Immature natural killer cell (primary cell): Measurements from ENCODE around the gene AGFG1. TPM values are rescaled to one million over a fixed set of nuclear protein-coding genes. Genes with fewer than 3 reads are reported as not detected.

Experiments
- DNase-seq, 3 donors: peaks; one replicate each; pipeline ENCODE4 v3.0.0; 2022; ENCODE audit warnings: mixed read lengths in 1 of 3
- H3K27ac Mint-ChIP-seq, 6 donors: one replicate each; pipeline ENCODE4 v1.8.0; 2020; ENCODE audit warnings: mixed read lengths in 6 of 6, mild to moderate bottlenecking in 5 of 6, inconsistent platforms in 4 of 6, moderate library complexity in 3 of 6
- H3K27me3 Mint-ChIP-seq, 3 donors: one replicate each; pipeline ENCODE4 v1.8.0; 2020 to 2021; ENCODE audit warnings: low read depth in 3 of 3, mild to moderate bottlenecking in 3 of 3, mixed read lengths in 3 of 3, moderate library complexity in 3 of 3, inconsistent platforms in 1 of 3
- H3K36me3 Mint-ChIP-seq, 3 donors: one replicate each; pipeline ENCODE4 v1.8.0; 2020; ENCODE audit warnings: mixed read lengths in 3 of 3, inconsistent platforms in 2 of 3, mild to moderate bottlenecking in 2 of 3
- H3K4me1 Mint-ChIP-seq, 2 donors: one replicate each; pipeline ENCODE4 v1.8.0; 2020; ENCODE audit warnings: inconsistent platforms in 2 of 2, mild to moderate bottlenecking in 2 of 2, mixed read lengths in 2 of 2, moderate library complexity in 1 of 2
- H3K4me3 Mint-ChIP-seq, 5 donors: one replicate each; pipeline ENCODE4 v1.8.0; 2020; ENCODE audit warnings: mild to moderate bottlenecking in 5 of 5, mixed read lengths in 5 of 5, inconsistent platforms in 3 of 5, moderate library complexity in 3 of 5
- H3K9me3 Mint-ChIP-seq, 6 donors: one replicate each; pipeline ENCODE4 v1.8.0; 2020; ENCODE audit warnings: mild to moderate bottlenecking in 6 of 6, mixed read lengths in 6 of 6, inconsistent platforms in 4 of 6, moderate library complexity in 3 of 6
- polyA plus RNA-seq, 3 donors: library from polyadenylated mRNA; unstranded; fragments of 300-500 nt; fragmentation: Illumina TruSeq; gene quantifications; one replicate each; pipeline ENCODE4 v1.2.3, GENCODE V29; 2021

AGFG1 gene
- polyA plus RNA-seq, 3 donors from 2014 or later: 11.3 to 14.2 (median 12.8) TPM

DNA sequence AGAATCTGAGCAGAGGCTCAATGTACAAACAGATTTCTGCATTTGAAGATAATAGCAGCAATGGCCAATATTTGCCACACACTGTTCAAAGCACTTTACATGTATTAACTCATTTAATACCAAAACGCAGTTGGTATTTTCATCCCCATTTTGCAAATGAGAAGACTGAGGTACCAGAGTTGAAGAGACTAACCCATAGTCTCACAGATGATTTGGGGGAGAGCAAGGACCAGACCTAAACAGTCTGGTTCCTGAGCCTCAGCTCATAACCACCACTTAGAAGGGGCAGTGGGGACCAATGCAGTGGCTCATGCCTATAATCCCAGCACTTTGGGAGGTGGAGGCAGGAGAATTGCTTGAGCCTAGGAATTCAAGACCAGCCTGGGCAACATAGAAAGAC, 18.1 kb upstream of the AGFG1 start:
- Mint-ChIP-seq H3K27me3 (peaks cover 6 to 8% (median 8%) of the 10 kb centered on the region in 3 donors), H3K9me3 (no peaks in the 10 kb centered on the region), H3K27ac (no peak overlapping the region), H3K4me3 (no peak overlapping the region), H3K36me3 (no peaks in the 10 kb centered on the region), H3K4me1 (peaks cover 0 to 2% of the 10 kb centered on the region in 2 donors)
- DNase-seq: no peak

DNA sequence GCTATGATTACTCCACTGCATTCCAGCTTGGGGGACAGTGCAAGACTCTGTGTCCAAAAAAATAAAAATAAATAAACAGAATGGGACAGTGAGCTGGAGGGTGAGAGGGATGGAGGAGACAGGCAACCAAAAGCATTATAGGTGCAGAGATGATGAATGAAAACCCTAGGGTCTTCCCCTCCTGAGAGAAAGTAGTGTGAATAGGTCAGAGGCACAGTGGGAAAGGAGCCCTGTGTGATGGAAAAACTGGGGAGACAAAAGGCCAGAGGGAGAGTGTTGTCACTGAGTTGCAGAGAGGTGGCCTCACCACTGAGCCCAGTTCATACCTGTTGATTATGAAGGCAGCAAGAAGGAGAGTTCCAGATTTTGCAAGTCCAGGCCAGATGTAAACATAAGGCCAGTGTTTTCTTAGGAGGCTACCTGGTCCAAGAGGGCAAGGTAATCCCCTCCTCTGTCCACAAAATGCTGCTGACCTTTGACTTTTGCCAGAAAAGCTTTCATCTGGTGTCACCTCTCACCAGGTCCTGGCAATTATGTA, 17.6 kb upstream of the AGFG1 start:
- no peak overlapping the region for H3K27ac Mint-ChIP-seq
- H3K27me3 Mint-ChIP-seq: peaks cover 6 to 8% (median 8%) of the 10 kb centered on the region in 3 donors
- H3K9me3 Mint-ChIP-seq: no peaks in the 10 kb centered on the region
- peaks cover 0 to 4% of the 10 kb centered on the region in 2 donors for H3K4me1 Mint-ChIP-seq
- no peak overlapping the region for H3K4me3 Mint-ChIP-seq
- no peaks in the 10 kb centered on the region for H3K36me3 Mint-ChIP-seq
- no peak for DNase-seq

DNA sequence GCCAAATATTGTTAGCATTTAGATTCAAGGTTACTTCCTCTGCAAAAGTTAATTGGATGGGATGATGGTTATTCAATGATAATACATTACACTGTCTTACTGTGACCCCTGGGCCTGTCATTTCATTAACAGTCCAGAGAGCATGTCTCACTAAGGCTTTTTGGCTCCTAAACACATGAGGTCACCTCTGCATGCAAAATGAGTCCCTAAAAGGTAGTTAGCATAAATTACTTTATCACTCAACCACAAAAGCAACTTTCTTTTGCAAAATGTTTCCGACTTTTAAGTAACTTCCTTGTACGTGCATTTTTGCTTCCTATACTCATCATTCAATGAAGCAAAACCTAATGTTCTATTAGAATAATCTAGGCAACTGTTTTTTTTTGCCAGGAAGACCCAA, 16.8 kb upstream of the AGFG1 start:
- DNase-seq: no peak
- Mint-ChIP-seq H3K4me1 (peaks cover 7 to 11% of the 10 kb centered on the region in 2 donors), H3K4me3 (no peak overlapping the region), H3K27ac (no peak overlapping the region), H3K27me3 (peaks cover 2 to 11% (median 6%) of the 10 kb centered on the region in 3 donors), H3K36me3 (no peaks in the 10 kb centered on the region), H3K9me3 (no peaks in the 10 kb centered on the region)

DNA sequence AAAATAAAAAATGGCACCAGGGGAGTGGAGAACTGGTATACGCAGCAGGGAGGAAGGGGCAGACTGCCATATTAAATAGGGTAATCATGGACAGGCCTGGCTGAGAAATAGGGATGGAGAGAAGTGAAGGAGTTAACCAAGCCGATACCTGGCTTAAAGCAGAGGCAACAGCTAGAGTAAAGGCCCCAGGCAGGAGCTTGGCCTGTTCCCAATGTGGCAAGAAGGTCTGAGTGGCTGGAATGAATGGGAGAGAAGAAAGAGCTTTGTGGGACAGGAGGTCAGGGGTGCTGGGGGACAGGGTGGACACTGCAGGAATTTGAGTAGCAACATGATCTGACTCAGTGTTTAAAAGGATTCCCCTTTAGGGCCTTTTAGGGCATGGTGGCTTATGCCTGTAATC, 15.9 kb upstream of the AGFG1 start:
- Mint-ChIP-seq H3K4me3 (no peak overlapping the region), H3K27me3 (peaks cover 0 to 13% (median 4%) of the 10 kb centered on the region in 3 donors), H3K4me1 (peaks cover 14 to 19% of the 10 kb centered on the region in 2 donors), H3K36me3 (no peaks in the 10 kb centered on the region), H3K27ac (no peak overlapping the region), H3K9me3 (no peaks in the 10 kb centered on the region)
- no peak for DNase-seq

DNA sequence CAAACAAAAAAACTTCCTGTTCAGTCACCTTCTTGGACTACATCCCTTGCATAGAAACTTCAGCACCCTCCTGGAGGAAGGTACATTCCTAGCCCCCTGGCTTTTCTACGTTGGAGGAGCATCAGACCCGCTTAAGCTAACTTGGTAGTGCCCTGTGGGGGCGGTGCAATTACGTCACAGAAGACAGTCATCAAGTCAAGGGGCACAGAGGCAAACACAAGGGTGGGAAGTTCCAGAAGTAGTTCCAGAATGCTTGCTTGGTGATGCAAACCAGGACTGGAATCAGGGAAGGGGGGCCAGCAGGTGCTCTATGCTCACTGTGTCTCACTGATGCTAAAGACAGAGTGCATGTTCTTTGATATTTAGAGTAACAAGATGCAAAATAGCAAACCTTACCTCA, 15.2 kb upstream of the AGFG1 start:
- no peaks in the 10 kb centered on the region for H3K9me3 Mint-ChIP-seq
- H3K27me3 Mint-ChIP-seq: peaks cover 0 to 13% (median 4%) of the 10 kb centered on the region in 3 donors
- no peaks in the 10 kb centered on the region for H3K36me3 Mint-ChIP-seq
- H3K27ac Mint-ChIP-seq: no peak overlapping the region
- H3K4me3 Mint-ChIP-seq: no peak overlapping the region
- no peak for DNase-seq
- peaks cover 14 to 19% of the 10 kb centered on the region in 2 donors for H3K4me1 Mint-ChIP-seq

DNA sequence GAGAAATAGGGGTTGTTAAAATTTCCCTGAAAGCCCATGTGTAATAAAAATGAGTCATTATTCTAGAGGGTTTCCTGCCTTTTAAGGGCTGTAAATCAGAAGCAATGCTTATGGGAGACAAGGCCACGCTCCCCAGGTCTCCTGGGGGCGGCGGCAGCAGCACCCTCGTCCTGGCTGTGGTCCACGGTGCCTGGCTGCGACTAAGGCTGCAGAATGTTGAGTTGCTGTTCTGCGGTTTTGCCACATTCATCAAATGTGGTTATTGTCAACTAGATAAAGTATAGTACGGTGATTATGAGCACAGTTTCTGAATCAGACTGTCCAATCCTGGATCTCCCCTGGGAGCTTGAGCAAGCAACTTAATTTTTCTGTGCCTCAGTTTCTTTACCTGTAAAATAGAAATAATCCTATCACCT, 11.9 kb upstream of the AGFG1 start:
- peak; percentile 50 to 63 (median 59) for DNase-seq

DNA sequence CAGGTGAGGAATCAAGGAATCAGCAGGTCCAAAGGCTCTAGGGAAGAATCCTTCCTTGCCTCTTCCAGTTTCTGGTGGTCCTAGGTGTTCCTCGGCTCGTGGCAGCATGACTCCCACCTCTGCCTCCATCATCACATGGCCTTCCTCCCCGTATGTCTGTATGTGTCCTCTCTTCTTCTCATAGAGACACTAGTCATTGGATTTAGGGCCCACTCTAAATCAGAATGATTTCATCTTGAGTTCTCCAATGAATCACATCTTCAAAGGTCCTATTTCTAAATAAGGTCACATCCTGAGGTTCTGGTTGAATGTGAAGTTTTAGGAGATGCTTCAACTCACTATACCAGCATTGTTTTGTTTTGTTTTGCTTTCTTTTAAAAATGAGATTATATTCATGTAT, 11.1 kb upstream of the AGFG1 start:
- no peak for DNase-seq
- Mint-ChIP-seq H3K4me3 (peak overlapping the region in 1 of 5 donors; percentile 66), H3K36me3 (no peaks in the 10 kb centered on the region), H3K27me3 (peaks cover 0 to 13% (median 6%) of the 10 kb centered on the region in 3 donors), H3K9me3 (no peaks in the 10 kb centered on the region), H3K27ac (no peak overlapping the region), H3K4me1 (peaks cover 14 to 19% of the 10 kb centered on the region in 2 donors)

More for the DNA sequence above, 11.9 kb upstream of the AGFG1 start:
- H3K4me3 Mint-ChIP-seq: peak overlapping the region in 4 of 5 donors; percentile 16 to 66 (median 20)
- peaks cover 14 to 19% of the 10 kb centered on the region in 2 donors for H3K4me1 Mint-ChIP-seq
- peak overlapping the region in 1 of 6 donors; percentile 1 for H3K27ac Mint-ChIP-seq
- H3K9me3 Mint-ChIP-seq: no peaks in the 10 kb centered on the region
- no peaks in the 10 kb centered on the region for H3K36me3 Mint-ChIP-seq
- H3K27me3 Mint-ChIP-seq: peaks cover 0 to 13% (median 4%) of the 10 kb centered on the region in 3 donors

DNA sequence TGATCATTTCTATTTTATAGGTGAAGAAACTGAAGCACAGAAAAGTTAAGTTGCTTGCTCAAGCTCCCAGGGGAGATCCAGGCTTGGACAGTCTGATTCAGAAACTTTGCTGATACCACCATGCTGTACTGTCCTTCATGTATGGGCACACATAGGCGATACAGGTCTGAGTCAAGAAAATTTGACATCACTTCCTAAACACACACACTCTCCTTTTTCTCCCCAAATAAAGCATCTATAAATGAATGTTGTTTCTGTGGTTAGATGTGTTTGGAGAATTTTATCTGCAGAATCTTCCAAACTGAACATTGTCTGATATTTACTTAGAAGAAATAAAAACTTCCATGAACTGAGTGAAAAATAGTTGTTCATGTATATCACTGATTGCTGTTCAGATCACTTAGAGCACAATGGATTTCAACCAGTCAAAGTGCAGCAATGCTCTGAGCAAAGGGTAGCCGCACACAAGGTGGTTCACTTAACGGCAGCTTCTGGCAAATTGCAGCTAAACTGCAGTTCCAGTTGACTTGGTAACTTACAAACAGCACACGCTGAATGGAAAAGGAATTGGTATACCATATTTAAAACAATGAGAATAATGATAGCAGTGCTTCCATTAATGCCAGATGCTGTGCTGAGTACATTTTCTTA, 10.0 kb upstream of the AGFG1 start:
- Mint-ChIP-seq H3K4me3 (no peak overlapping the region), H3K4me1 (peaks cover 14 to 19% of the 10 kb centered on the region in 2 donors)

DNA sequence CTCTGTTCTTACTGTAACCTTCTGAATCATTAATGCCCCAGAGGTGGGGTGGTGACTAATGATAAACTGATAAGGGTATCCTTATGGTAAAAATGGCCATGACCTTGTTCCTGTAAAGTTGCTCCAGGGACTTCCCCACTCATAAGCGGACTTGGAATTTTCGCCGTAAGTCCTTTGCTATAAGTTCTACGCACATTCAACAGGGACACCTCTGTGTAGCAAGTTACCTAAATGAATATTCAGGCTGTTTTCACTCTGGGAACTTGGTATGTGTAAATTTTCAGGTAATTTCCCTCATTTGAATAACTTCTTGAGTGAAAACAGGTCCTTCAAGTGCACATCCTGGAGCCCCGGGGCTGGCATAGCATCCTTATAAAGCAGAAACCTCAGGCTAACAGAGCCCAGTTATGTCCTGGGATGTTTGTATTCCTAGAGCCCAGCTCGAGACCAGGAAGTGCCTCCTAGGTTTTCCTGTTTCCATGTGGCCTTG, 9.4 kb upstream of the AGFG1 start:
- peaks cover 0 to 12% (median 8%) of the 10 kb centered on the region in 3 donors for H3K27me3 Mint-ChIP-seq
- no peak overlapping the region for H3K27ac Mint-ChIP-seq
- H3K4me3 Mint-ChIP-seq: no peak overlapping the region

More for the DNA sequence above, 10.0 kb upstream of the AGFG1 start:
- Mint-ChIP-seq H3K9me3 (no peaks in the 10 kb centered on the region), H3K27ac (no peak overlapping the region), H3K36me3 (no peaks in the 10 kb centered on the region), H3K27me3 (peaks cover 0 to 13% (median 8%) of the 10 kb centered on the region in 3 donors)
- no peak for DNase-seq

DNA sequence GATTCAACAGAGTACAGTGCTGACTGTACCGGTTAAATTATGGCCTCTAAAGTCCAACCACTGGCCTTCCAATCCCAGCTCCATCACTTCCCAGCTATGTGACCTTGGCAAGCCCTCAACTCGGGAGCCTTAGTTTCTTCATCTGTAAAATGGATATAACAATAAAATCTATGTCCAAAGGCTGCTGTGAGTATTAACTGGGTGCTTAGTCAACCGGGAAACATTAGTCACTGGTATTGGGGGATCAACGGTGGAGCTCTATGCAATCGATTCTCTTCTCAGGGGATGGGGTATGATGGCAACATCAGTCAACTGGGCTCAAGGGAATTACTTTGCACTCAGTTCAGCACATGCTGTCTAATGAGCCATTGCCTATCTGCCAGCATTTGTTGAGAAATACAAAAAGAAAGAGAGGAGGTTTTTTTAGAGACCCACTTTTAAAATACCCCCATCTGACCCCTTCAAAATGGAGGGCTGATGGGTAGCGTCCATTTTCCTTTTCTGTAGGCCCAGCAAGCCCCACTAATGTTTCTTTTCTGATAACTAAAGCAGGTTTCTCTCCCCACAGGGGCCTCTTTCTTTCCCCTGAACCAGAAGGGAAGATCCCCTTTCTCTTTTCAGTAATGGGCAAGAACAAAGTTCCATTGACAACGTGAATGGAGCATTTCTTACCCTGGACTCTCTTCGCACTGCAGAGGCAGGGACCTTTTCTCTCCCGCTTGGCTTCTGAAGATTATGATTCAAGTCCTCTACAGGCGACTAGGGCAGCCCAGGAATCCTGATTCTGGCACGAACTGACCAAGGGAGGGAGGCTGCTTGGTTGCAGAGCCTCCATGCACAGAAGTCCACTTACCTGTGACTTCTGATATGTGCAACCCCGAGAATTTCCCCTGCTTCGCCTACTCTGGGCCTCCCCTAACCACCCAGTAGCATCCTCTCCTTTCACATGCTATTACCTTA, 8.7 kb upstream of the AGFG1 start:
- H3K36me3 Mint-ChIP-seq: no peaks in the 10 kb centered on the region
- DNase-seq: no peak
- H3K4me1 Mint-ChIP-seq: peaks cover 14 to 19% of the 10 kb centered on the region in 2 donors
- no peak overlapping the region for H3K27ac Mint-ChIP-seq
- no peak overlapping the region for H3K4me3 Mint-ChIP-seq
- H3K9me3 Mint-ChIP-seq: no peaks in the 10 kb centered on the region
- H3K27me3 Mint-ChIP-seq: peaks cover 0 to 8% (median 8%) of the 10 kb centered on the region in 3 donors

More for the DNA sequence above, 9.4 kb upstream of the AGFG1 start:
- H3K4me1 Mint-ChIP-seq: peaks cover 14 to 19% of the 10 kb centered on the region in 2 donors
- DNase-seq: no peak
- no peaks in the 10 kb centered on the region for H3K36me3 Mint-ChIP-seq
- H3K9me3 Mint-ChIP-seq: no peaks in the 10 kb centered on the region

DNA sequence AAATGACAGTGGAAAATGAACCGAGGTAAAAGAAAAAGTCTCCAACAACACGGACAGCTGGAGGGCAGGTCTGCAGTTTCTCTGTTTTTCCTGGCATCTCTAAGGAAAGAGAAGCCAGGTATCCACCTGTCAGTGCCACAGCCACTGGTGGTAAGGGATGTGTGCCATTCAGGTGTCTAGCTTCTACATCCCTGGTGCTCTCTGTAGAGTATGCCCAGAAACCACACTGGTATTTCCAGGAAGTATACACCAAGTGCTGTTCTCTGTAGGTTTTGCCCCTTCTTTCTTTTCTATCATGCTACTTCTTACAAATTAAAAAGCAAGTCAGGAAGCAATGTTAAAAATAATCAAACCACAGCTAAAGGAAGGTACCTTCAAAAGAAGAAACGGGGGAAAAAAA, 7.6 kb upstream of the AGFG1 start:
- Mint-ChIP-seq H3K27me3 (peaks cover 0 to 8% (median 5%) of the 10 kb centered on the region in 3 donors), H3K4me3 (no peak overlapping the region), H3K9me3 (no peaks in the 10 kb centered on the region), H3K36me3 (no peaks in the 10 kb centered on the region), H3K4me1 (peaks cover 14 to 15% of the 10 kb centered on the region in 2 donors), H3K27ac (no peak overlapping the region)
- DNase-seq: no peak

DNA sequence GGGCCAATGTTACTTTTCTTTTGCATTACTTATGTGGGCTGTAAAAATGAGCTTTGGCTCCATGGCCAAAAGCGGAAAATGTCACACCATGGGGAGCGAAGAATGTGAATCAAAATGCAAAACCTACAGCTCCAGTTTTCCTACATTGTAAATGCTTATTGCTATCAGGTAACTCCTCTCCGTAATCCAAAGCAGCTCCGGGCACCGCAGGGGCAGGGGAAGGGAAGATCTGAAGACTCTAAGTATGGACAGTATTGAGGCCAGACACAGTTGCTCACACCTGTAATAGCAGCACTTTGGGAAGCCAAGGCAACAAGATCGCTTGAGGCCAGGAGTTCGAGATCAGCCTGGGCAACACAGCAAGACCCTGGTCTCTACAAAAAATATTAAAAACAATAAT, 7.1 kb upstream of the AGFG1 start:
- peaks cover 11% of the 10 kb centered on the region in 2 donors for H3K4me1 Mint-ChIP-seq
- H3K27me3 Mint-ChIP-seq: peaks cover 0 to 8% (median 5%) of the 10 kb centered on the region in 3 donors
- no peak for DNase-seq
- H3K9me3 Mint-ChIP-seq: no peaks in the 10 kb centered on the region
- H3K27ac Mint-ChIP-seq: no peak overlapping the region
- H3K4me3 Mint-ChIP-seq: no peak overlapping the region
- H3K36me3 Mint-ChIP-seq: no peaks in the 10 kb centered on the region

DNA sequence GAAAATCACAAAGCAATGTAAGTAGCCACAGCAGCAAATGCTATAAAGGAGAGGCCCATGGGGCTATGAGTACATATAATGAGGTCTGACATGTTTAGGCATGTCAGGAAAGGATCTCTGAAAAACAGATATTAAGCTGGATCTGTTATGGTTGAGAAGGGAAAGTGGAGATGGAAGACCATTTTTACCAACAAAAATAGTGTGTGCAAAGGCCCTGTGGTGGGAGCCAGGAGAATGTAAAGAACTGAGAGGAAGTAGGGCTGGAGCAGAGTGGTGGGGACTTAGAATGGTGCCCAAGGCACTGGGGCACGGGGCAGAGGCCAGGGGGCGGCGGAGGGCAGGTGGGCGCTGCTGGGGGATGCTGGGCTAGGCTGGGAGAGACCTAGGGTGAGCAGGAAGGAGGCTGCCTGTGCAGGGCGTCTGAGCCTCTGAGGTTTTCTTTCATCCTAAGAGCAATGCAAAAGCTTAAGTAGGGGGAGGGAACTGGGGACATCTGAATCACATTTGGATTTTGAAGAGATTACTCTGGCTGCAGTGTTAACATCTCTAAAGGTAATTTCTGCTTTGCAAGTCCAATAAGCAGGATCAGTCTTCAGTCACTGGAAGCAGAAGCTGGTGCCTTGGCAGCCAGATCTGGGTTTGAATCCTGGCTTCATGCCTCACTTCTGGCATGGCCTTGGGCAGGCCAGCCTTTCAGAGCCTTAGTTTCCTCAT, 4.9 kb upstream of the AGFG1 start:
- Mint-ChIP-seq H3K36me3 (no peaks in the 10 kb centered on the region), H3K4me1 (peaks cover 7 to 9% of the 10 kb centered on the region in 2 donors), H3K4me3 (no peak overlapping the region), H3K27ac (no peak overlapping the region), H3K9me3 (no peaks in the 10 kb centered on the region), H3K27me3 (peaks cover 3 to 9% (median 3%) of the 10 kb centered on the region in 3 donors)
- DNase-seq: no peak
